ENCODE measurements around the gene PTTG1IP.
"Not testable (repeated sequence)": the region's sequence is repeated elsewhere in the genome, so short reads cannot be mapped to it uniquely, and the experiment has no call there.

The PTTG1IP gene, protein sequence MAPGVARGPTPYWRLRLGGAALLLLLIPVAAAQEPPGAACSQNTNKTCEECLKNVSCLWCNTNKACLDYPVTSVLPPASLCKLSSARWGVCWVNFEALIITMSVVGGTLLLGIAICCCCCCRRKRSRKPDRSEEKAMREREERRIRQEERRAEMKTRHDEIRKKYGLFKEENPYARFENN

GRCh38 chr21:44873356-44874239, at the start of gene PTTG1IP:
Gene PTTG1IP, minus strand, starts transcription at chr21:44873690. Its CDS starts 74 bp downstream, at chr21:44873616.
- peak; percentile 99 for DNase-seq

- no peak for DNase-seq
Measured at GRCh38 chr21:44921928-44922327, 48.4 kb upstream of the PTTG1IP start.

DNA sequence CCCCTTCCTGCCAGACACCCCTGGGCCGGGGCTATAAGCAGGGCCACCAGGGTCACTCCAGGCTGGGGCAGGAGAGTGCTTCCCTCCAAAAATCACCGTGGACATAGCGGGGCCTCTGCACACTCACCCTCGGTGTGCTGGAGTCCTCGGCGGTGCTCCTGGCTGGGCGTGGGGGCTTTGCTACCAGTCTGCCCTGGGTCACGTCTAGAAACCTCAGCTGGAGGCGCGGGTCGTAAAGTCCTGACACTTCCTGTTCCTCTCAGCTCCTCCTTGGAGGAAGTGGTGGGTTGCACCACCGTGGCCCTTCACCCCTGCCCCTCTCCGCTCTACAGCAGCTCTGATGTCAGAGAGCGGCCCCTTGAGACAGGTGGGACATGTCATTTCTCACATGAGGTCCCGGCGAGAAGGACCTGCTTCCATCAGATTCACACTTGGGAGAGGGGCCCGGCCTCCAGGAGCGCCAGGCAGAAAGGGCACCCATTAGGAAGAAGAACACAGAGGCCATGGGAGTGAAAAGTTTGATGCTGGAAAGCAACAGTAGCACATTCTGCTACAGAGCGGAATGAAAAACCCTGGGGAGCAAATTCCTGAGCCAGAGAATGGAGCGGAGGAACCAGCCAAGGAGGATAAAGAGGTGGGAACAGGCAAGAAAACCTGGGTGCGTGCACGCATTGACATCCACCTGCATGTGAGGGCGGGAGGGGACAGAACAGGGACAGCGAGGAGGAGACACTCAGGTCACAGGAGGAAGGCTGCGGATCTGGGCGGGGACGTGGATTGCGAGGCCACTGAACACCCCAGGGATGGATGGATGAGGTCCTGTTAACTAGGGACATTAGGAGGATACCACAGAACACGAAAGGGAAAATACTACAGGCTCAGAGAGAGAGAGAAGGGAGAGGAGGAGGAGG, 47.5 kb upstream of the PTTG1IP start, which contains the start of gene ITGB2:
TSS of gene ITGB2 (minus strand) at position 206 of the 911 bp plus-strand sequence. CDS start 10,117 bp downstream, outside the sequence.
- peak; percentile 81 for DNase-seq

- DNase-seq, result peak; percentile 40
Measured at GRCh38 chr21:44919913-44920693, 46.6 kb upstream of the PTTG1IP start.

GRCh38 chr21:44919111-44919912, 45.8 kb upstream of the PTTG1IP start:
- DNase-seq, result peak; percentile 63

DNA sequence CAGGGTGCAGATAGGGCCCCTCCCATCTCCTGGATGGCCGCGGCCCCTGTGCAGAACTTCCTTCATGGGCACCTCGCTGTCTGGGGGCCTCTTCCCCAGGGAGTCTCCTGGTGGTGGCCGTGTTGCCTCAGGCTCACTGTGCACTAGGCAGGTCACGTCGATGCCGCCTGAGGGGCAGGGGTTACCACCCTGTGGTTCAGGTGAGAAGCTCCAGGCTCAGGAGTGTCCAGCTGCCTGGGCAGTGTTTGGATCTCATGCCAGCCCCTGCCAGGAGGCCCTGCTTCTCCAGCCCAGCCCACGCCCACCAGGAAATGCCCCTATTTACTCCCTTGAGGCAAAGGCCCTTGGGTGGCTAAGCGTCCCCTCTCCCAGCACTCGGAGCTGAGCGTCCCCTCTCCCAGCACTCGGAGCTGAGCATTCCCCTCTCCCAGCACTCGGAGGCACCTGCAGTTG, 45.1 kb upstream of the PTTG1IP start:
- no peak for DNase-seq

DNA sequence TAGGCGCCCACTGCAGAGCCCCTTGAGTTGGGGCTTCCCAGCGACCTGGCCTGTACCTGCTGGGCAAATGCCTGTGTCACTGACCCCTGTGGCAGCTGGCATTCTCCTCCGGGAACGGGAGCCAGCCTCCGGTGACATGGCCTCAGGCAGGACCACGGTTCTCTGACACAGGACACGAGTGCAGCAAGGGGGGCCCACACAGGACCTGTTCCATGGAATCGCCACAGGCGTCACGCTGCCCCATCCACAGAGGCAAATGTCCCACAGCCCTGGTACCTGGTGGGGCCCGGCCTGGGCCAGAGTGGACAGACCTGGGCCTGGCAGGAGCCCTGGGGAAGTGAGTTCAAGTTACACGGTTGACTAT, 44.6 kb upstream of the PTTG1IP start:
- DNase-seq, result no peak

GRCh38 chr21:44917446-44918106, 44.1 kb upstream of the PTTG1IP start:
- DNase-seq, result no peak

DNA sequence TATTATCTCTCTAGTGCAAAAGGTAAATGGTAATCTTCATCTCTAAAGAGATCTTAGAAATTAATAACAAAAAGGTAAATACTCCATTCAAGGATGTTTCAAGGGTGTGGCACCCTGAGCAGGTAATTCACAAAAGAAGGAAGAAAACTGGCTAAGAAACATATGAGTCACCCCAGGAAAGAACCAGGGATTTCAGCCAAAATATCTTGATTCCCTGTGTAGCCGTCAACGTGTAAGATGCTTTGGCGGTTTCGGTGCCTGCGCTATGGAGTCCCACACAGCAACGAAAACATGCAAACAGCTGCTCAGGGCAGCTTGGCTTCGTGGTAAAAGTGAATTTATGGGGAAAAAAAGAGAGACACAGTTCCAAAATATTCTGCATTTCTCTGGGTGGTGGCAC, 43.5 kb upstream of the PTTG1IP start:
- DNase-seq, result no peak

- peak; percentile 80 for DNase-seq
Measured at GRCh38 chr21:44914176-44914874, 40.8 kb upstream of the PTTG1IP start.

DNA sequence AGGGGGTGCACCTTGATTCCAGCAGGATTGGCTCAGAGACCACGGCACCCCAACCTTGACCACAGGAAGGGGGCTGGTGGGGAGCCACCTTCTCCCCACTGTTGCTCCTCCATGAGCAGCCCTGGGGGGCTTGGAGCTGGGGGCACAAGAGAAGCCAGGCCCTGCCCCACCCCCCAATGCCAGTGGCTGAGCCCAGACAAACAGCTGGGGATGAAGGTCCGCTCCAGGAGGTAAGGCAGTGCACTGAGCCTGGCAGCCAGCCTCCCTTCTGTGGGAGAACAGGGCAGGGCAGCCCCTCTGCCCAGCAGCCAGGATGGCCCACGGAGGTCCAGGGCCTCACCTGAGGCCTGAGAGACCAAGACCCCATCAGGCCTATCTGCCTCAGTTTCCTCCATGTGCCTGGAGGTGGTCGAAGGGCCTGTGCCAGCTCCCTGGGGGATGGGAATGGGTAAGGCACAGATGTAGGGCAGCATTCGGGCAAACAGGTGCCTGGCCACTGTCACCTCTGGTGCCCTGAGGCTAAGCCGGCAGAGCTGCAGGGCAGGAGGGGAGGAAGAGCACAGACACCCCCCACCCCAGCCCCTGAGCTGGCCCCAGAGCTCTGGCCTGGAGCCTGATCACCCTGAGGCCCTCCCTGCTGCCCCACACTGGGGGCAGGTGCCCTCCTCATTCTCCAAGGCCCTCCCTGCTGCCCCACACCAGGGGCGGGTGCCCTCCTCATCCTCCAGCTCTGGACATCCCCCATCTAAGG, 40.1 kb upstream of the PTTG1IP start:
- peak; percentile 30 for DNase-seq

DNA sequence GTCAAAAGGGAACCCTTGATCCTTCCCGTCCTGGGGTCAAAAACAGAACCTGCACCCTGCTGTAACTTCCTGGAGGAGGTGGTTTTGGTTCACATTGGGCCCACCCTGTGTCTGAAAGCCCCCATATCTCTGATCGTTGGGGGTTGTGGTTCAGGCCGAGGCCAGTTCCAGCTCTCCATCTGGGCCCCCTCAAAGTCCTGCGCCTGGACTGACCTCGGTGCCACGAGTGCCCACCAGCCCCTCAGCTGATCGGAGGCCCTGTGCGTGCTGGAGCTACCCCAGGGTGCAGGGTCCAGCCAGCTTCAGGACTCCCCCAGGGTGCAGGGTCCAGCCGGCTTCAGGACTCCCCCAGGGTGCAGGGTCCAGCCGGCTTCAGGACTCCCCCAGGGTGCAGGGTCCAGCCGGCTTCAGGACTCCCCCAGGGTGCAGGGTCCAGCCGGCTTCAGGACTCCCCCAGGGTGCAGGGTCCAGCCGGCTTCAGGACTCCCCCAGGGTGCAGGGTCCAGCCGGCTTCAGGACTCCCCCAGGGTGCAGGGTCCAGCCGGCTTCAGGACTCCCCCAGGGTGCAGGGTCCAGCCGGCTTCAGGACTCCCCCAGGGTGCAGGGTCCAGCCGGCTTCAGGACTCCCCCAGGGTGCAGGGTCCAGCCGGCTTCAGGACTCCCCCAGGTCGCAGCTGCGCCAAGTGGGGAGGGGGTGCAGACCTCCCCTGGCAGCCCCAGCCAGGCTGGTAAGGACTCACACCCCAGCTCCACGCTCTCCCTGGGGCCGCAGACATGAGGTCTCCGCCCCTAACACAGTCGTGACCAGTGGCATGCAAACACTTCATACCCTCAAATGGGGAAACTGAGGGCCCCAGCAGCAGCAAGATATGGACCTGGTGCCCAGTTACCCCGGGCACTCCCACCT, 39.3 kb upstream of the PTTG1IP start:
- DNase-seq, result not testable (repeated sequence)

DNA sequence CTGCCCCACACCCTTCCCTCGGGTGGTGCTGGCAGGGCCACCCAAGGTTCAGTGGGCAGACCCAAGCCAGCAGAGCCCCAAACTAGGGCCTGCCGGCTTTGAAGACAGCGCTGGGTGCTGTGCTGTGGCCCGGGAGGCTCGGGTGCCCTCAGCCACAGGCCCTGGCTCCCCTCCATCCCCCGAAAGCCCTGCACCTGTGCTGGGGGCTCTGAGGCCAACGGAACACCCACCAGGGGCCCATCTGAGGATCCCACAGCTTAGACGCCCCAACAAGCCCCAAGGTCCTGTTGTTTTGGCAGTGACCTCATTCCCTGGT, 38.6 kb upstream of the PTTG1IP start:
- no peak for DNase-seq

GRCh38 chr21:44911384-44912157, 38.1 kb upstream of the PTTG1IP start:
- peak; percentile 72 for DNase-seq

DNA sequence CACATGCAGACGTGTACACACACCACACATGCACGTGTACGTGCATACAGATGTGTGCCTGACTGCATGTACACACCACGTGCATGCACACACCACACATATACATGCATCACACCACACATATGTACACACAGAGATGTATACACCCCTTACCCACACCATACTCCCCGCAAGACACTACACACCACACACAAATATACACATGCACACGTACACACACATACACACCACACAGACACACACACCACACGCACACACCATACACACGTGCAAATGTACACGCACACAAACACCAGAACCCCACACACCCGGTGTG, 37.5 kb upstream of the PTTG1IP start:
- DNase-seq, result no peak

GRCh38 chr21:44910229-44911067, 37.0 kb upstream of the PTTG1IP start:
- no peak for DNase-seq

DNA sequence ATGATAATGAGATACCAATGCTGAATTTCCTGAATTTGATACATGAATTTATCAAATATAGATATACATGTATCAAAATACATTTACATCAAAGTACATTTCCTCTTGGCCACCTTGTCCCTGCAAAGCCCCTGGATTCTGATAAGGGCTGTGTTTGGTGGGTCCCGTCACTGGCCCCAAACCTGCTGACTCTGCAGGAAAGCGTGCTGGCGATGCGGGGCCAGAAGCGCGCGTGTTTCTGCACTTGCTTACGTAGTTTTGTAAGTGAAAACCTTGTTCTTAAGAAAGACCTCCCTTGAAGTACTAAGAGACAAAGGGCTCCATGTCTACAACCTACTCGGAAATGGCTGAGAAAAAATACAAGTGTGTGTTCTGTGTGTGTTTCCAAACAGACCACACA, 36.2 kb upstream of the PTTG1IP start:
- no peak for DNase-seq
